H9 (cell line): ENCODE results near the gene LIMK2. TPM values are rescaled to one million over a fixed set of nuclear protein-coding genes. Genes with fewer than 3 reads are reported as not detected.

Experiments used
- DNase-seq: peaks from one replicate; pipeline ENCODE4 v3.0.0-alpha.2; 2017
- H2AFZ ChIP-seq: one replicate; pipeline ENCODE4 v1.6.1; 2013; ENCODE audit warnings: mild to moderate bottlenecking, low read length, control low read depth, moderate library complexity
- H2AK5ac ChIP-seq: 2 replicates; pipeline ENCODE4 v1.6.1; 2013; ENCODE audit warnings: low read length, control low read depth, mixed read lengths; ENCODE audit not compliant: insufficient read length
- H2BK120ac ChIP-seq: one replicate; pipeline ENCODE4 v1.6.1; 2013; ENCODE audit warnings: low read depth, mild to moderate bottlenecking, low read length, control low read depth, inconsistent platforms; ENCODE audit not compliant: poor library complexity, severe bottlenecking
- H2BK12ac ChIP-seq: 2 replicates; pipeline ENCODE4 v1.6.1; 2013; ENCODE audit warnings: low read length, control low read depth, mixed read lengths, low read depth; ENCODE audit not compliant: insufficient read length
- H2BK15ac ChIP-seq: 2 replicates; pipeline ENCODE4 v1.6.1; 2013; ENCODE audit warnings: low read depth, low read length, control low read depth
- H2BK20ac ChIP-seq: one replicate; pipeline ENCODE4 v1.6.1; 2013; ENCODE audit warnings: low read depth, mild to moderate bottlenecking, low read length, control low read depth, inconsistent platforms; ENCODE audit not compliant: poor library complexity, severe bottlenecking
- H2BK5ac ChIP-seq: 2 replicates; pipeline ENCODE4 v1.6.1; 2013; ENCODE audit warnings: low read length, control low read depth, mixed read lengths; ENCODE audit not compliant: insufficient read length
- H3K14ac ChIP-seq: 2 replicates; pipeline ENCODE4 v1.6.1; 2013; ENCODE audit warnings: low read length, control low read depth; ENCODE audit not compliant: insufficient read depth
- H3K18ac ChIP-seq: 2 replicates; pipeline ENCODE4 v1.6.1; 2013; ENCODE audit warnings: low read depth, mild to moderate bottlenecking, mixed read lengths, low read length, control low read depth; ENCODE audit not compliant: insufficient read length
- H3K23ac ChIP-seq: 2 replicates; pipeline ENCODE4 v1.6.1; 2013; ENCODE audit warnings: low read length, control low read depth, mixed read lengths, low read depth; ENCODE audit not compliant: insufficient read length
- H3K23me2 ChIP-seq: 2 replicates; pipeline ENCODE4 v1.6.1; 2013; ENCODE audit warnings: low read depth, mild to moderate bottlenecking, mixed read lengths, low read length, control low read depth; ENCODE audit not compliant: insufficient read length, poor library complexity, severe bottlenecking
- H3K27ac ChIP-seq: 2 replicates; pipeline ENCODE4 v1.5.1; 2013; ENCODE audit warnings: low read length, control low read depth, mixed read lengths, low read depth; ENCODE audit not compliant: insufficient read length
- H3K27me3 ChIP-seq: 2 replicates; pipeline ENCODE4 v1.6.1; 2013; ENCODE audit warnings: low read length, control low read depth, inconsistent platforms; ENCODE audit not compliant: insufficient read depth
- H3K4ac ChIP-seq: 2 replicates; pipeline ENCODE4 v1.6.1; 2013; ENCODE audit warnings: low read depth, mild to moderate bottlenecking, control low read depth, inconsistent platforms, low read length, moderate library complexity
- H3K4me1 ChIP-seq: 2 replicates; pipeline ENCODE4 v1.6.1; 2013; ENCODE audit warnings: low read length, control low read depth, inconsistent platforms; ENCODE audit not compliant: insufficient read depth
- H3K4me2 ChIP-seq: 2 replicates; pipeline ENCODE4 v1.6.1; 2013; ENCODE audit warnings: low read length, control low read depth, mixed read lengths; ENCODE audit not compliant: insufficient read length, insufficient read depth
- H3K56ac ChIP-seq: 2 replicates; pipeline ENCODE4 v1.6.1; 2013; ENCODE audit warnings: low read depth, mild to moderate bottlenecking, mixed read lengths, low read length, control low read depth; ENCODE audit not compliant: insufficient read length
- H3K79me1 ChIP-seq: 2 replicates; pipeline ENCODE4 v1.6.1; 2013; ENCODE audit warnings: low read depth, mild to moderate bottlenecking, moderate library complexity, low read length, control low read depth, inconsistent platforms; ENCODE audit not compliant: insufficient read depth, poor library complexity, severe bottlenecking
- H3K79me2 ChIP-seq: 2 replicates; pipeline ENCODE4 v1.6.1; 2013; ENCODE audit warnings: low read length, control low read depth, inconsistent platforms; ENCODE audit not compliant: insufficient read depth
- H3K9ac ChIP-seq: 2 replicates; pipeline ENCODE4 v1.6.1; 2013; ENCODE audit warnings: low read length, control low read depth, mixed read lengths; ENCODE audit not compliant: insufficient read length; ENCODE audit errors: extremely low read depth
- H3K9me3 ChIP-seq: one replicate; pipeline ENCODE4 v1.6.1; 2013; ENCODE audit warnings: low read depth, low read length, inconsistent platforms; ENCODE audit not compliant: control insufficient read depth
- H3T11ph ChIP-seq: one replicate; pipeline ENCODE4 v1.6.1; 2013; ENCODE audit warnings: mild to moderate bottlenecking, low read length, control low read depth, inconsistent platforms
- H4K20me1 ChIP-seq: one replicate; pipeline ENCODE4 v1.6.1; 2013; ENCODE audit not compliant: control insufficient read depth, insufficient read length, insufficient read depth
- H4K5ac ChIP-seq: 2 replicates; pipeline ENCODE4 v1.6.1; 2013; ENCODE audit warnings: low read depth, mild to moderate bottlenecking, mixed read lengths, low read length, control low read depth; ENCODE audit not compliant: insufficient read length
- H4K8ac ChIP-seq: replicated peaks from 2 replicates; pipeline ENCODE4 v1.6.1; 2013; ENCODE audit warnings: low read length, control low read depth, mixed read lengths, low read depth; ENCODE audit not compliant: insufficient read length
- H4K91ac ChIP-seq: 2 replicates; pipeline ENCODE4 v1.6.1; 2013; ENCODE audit warnings: low read depth, mild to moderate bottlenecking, moderate library complexity, mixed read lengths, low read length, control low read depth; ENCODE audit not compliant: insufficient read length
- H3K27ac Mint-ChIP-seq, 3 experiments: 2 replicates in 2 of 3; 3 replicates in 1 of 3; pipeline ENCODE4 v1.8.0; 2020 to 2021; ENCODE audit warnings: mixed read lengths in 3 of 3, mild to moderate bottlenecking in 1 of 3, moderate library complexity in 1 of 3
- H3K27me3 Mint-ChIP-seq: 2 replicates; pipeline ENCODE4 v1.8.0; 2021; ENCODE audit warnings: low read depth, mild to moderate bottlenecking, moderate library complexity, mixed read lengths
- H3K36me3 Mint-ChIP-seq, 3 experiments: 2 replicates in 2 of 3; 3 replicates in 1 of 3; pipeline ENCODE4 v1.8.0; 2020 to 2021; ENCODE audit warnings: low read depth in 3 of 3, mixed read lengths in 3 of 3; ENCODE audit not compliant: insufficient read depth in 1 of 3
- H3K4me1 Mint-ChIP-seq, 2 experiments: 2 replicates each; pipeline ENCODE4 v1.8.0; 2020; ENCODE audit warnings: mixed read lengths in 2 of 2
- H3K4me3 Mint-ChIP-seq, 2 experiments: 2 replicates in 1 of 2; 3 replicates in 1 of 2; pipeline ENCODE4 v1.8.0; 2020 to 2021; ENCODE audit warnings: mild to moderate bottlenecking in 2 of 2, mixed read lengths in 2 of 2, moderate library complexity in 1 of 2
- H3K9me3 Mint-ChIP-seq, 2 experiments: 2 replicates in 1 of 2; 3 replicates in 1 of 2; pipeline ENCODE4 v1.8.0; 2020; ENCODE audit warnings: mild to moderate bottlenecking in 2 of 2, mixed read lengths in 2 of 2, moderate library complexity in 1 of 2
- WGBS: extraction: QIAGEN DNeasy Blood & Tissue Kit; methylation state at CpG from one replicate; pipeline ENCODE4 v1.1.7; 2013; ENCODE audit warnings: missing lambda C conversion rate, low lambda C conversion rate, mixed read lengths; ENCODE audit not compliant: insufficient read length; ENCODE audit errors: extremely low coverage; 5-methylcytosine and 5-hydroxymethylcytosine counted together
- total RNA-seq: library from RNA; stranded (reverse); gene quantifications from 2 replicates; pipeline ENCODE4 v1.2.1, GENCODE V29; 2021
- TF ChIP-seq, protein P1 (sequence below): fragments of 200-600 bp; sonication (generic); conservative IDR thresholded peaks from 3 replicates; pipeline ENCODE4 v1.8.0; 2021; ENCODE audit warnings: antibody characterized with exemption, mild to moderate bottlenecking

Gene LIMK2
- total RNA-seq, 1 experiment from 2014 or later, result 51.3 TPM

GRCh38 chr22:31173386-31174145 is 38.5 kb upstream of the LIMK2 start:
- no peak overlapping the region for H2BK120ac ChIP-seq
- H2BK5ac ChIP-seq, result no peak overlapping the region
- no peak overlapping the region for H3K27ac Mint-ChIP-seq
- H3K4ac ChIP-seq, result no peak overlapping the region
- no peak overlapping the region for H3K18ac ChIP-seq
- no peaks in the 10 kb centered on the region for H3K9me3 Mint-ChIP-seq
- H2BK20ac ChIP-seq, result no peak overlapping the region
- H2BK12ac ChIP-seq, result no peak overlapping the region
- peaks cover 3% of the 10 kb centered on the region for H3K79me1 ChIP-seq
- H3K4me3 Mint-ChIP-seq, result no peak overlapping the region
- H4K20me1 ChIP-seq, result no peaks in the 10 kb centered on the region
- no CpG with 5 or more reads among the region's 5 CpGs for WGBS
- H3K9me3 ChIP-seq, result no peaks in the 10 kb centered on the region
- H3K27ac ChIP-seq, result no peak overlapping the region
- H3K27me3 Mint-ChIP-seq, result no peaks in the 10 kb centered on the region
- H2AFZ ChIP-seq, result no peak overlapping the region
- TF ChIP-seq, protein P1, sequence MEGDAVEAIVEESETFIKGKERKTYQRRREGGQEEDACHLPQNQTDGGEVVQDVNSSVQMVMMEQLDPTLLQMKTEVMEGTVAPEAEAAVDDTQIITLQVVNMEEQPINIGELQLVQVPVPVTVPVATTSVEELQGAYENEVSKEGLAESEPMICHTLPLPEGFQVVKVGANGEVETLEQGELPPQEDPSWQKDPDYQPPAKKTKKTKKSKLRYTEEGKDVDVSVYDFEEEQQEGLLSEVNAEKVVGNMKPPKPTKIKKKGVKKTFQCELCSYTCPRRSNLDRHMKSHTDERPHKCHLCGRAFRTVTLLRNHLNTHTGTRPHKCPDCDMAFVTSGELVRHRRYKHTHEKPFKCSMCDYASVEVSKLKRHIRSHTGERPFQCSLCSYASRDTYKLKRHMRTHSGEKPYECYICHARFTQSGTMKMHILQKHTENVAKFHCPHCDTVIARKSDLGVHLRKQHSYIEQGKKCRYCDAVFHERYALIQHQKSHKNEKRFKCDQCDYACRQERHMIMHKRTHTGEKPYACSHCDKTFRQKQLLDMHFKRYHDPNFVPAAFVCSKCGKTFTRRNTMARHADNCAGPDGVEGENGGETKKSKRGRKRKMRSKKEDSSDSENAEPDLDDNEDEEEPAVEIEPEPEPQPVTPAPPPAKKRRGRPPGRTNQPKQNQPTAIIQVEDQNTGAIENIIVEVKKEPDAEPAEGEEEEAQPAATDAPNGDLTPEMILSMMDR, result no peak
- H4K8ac ChIP-seq, result no peak overlapping the region
- no peaks in the 10 kb centered on the region for H3K4me1 ChIP-seq
- no peaks in the 10 kb centered on the region for H3K27me3 ChIP-seq
- H3K23ac ChIP-seq, result no peak overlapping the region
- H3K56ac ChIP-seq, result no peak overlapping the region
- H3K23me2 ChIP-seq, result no peaks in the 10 kb centered on the region
- no peak overlapping the region for H3K9ac ChIP-seq
- H2AK5ac ChIP-seq, result no peak overlapping the region
- H3K14ac ChIP-seq, result no peak overlapping the region
- H2BK15ac ChIP-seq, result no peak overlapping the region
- H4K5ac ChIP-seq, result no peak overlapping the region
- peaks cover 4 to 5% of the 10 kb centered on the region in 2 experiments; a peak in 2 of 4 replicates for H3K4me1 Mint-ChIP-seq
- peaks cover 2 to 4% (median 2%) of the 10 kb centered on the region in 3 experiments; a peak in 3 of 7 replicates for H3K36me3 Mint-ChIP-seq
- no peak overlapping the region for H3T11ph ChIP-seq
- H3K4me2 ChIP-seq, result no peak overlapping the region
- DNase-seq, result no peak
- no peaks in the 10 kb centered on the region for H3K79me2 ChIP-seq
- H4K91ac ChIP-seq, result no peak overlapping the region
